HepG2 (cell line): ENCODE results near the gene CST11. TPM values are rescaled to one million over a fixed set of nuclear protein-coding genes. Genes with fewer than 3 reads are reported as not detected.

Experiments used
- ATAC-seq: fragments of 200-7000 bp; cut with Tn5 transposase; 3 replicates; pipeline ENCODE4 v1.9.1; 2020; ENCODE audit warnings: mild to moderate bottlenecking, moderate library complexity
- BruUV-seq: library from RNA; stranded (reverse); fragments of 400-500 nt; replicated peaks from 2 replicates; lab custom pipeline; 2021; lab: Mats Ljungman, UMichigan
- CTCF ChIA-PET: fragments of 300-600 bp; formaldehyde crosslinking; extraction: SDS; loops from one replicate; lab custom pipeline; 2021; ENCODE audit warnings: low total read pairs, inconsistent platforms, low intra/inter-chr PET ratio; lab: Yijun Ruan, JAX
- POLR2A ChIA-PET: fragments of 350-600 bp; sonication (Branson Sonifier 250); formaldehyde crosslinking; loops from one replicate; lab custom pipeline; 2020; ENCODE audit warnings: antibody characterized with exemption, inconsistent platforms; lab: Yijun Ruan, JAX
- DNase-seq: peaks from one replicate; pipeline ENCODE4 v3.0.0-alpha.2; 2015; ENCODE audit warnings: low spot score
- FAIRE-seq: peaks from 3 replicates; lab custom pipeline; 2011; peaks lifted over from hg19 to GRCh38; lab: Jason Lieb, UNC
- H2AFZ ChIP-seq: one replicate; pipeline ENCODE4 v1.6.1; 2011; ENCODE audit warnings: low read length, inconsistent platforms
- H3K27ac ChIP-seq: fragments of 300-600 bp; 3 replicates; pipeline ENCODE4 v1.8.0; 2011; ENCODE audit warnings: mixed run types, mild to moderate bottlenecking, mixed read lengths, low read length, inconsistent platforms; ENCODE audit not compliant: insufficient read depth; ENCODE audit errors: extremely low read length
- H3K27me3 ChIP-seq, 2 experiments: fragments of 200-600 bp in 1 of 2; 2 replicates in 1 of 2; 3 replicates in 1 of 2; pipeline versions ENCODE4 v1.6.0 to v1.8.0; 2011; ENCODE audit warnings: low read length in 2 of 2, mild to moderate bottlenecking in 2 of 2, moderate library complexity in 2 of 2, inconsistent platforms in 1 of 2; ENCODE audit not compliant: insufficient read depth in 2 of 2, control insufficient read depth in 1 of 2
- H3K36me3 ChIP-seq, 2 experiments: fragments of 200-600 bp in 1 of 2; replicated peaks in 1 of 2; 2 replicates in 1 of 2; 3 replicates in 1 of 2; pipeline versions ENCODE4 v1.5.1 to v1.8.0; 2011; ENCODE audit warnings: low read length in 2 of 2, inconsistent platforms in 1 of 2; ENCODE audit not compliant: insufficient read depth in 2 of 2, control insufficient read depth in 1 of 2
- H3K4me1 ChIP-seq: 2 replicates; pipeline ENCODE4 v1.5.1; 2012; ENCODE audit warnings: low read length, inconsistent platforms; ENCODE audit not compliant: insufficient read depth
- H3K4me2 ChIP-seq: 2 replicates; pipeline ENCODE4 v1.6.0; 2011; ENCODE audit warnings: low read depth, low read length, inconsistent platforms
- H3K4me3 ChIP-seq, 3 experiments: fragments of 200-600 bp in 1 of 3; sonication (generic), shearing (Covaris generic) in 1 of 3; replicated peaks in 1 of 3; 2 replicates each; pipeline ENCODE4 v1.5.1; 2011 to 2016; ENCODE audit warnings: low read length in 3 of 3, inconsistent platforms in 2 of 3, low read depth in 2 of 3, mild to moderate bottlenecking in 2 of 3, control low read depth in 1 of 3, mixed read lengths in 1 of 3; ENCODE audit not compliant: insufficient read depth in 1 of 3
- H3K79me2 ChIP-seq: one replicate; pipeline ENCODE4 v1.6.1; 2011; ENCODE audit warnings: low read length, inconsistent platforms; ENCODE audit not compliant: insufficient read depth
- H3K9ac ChIP-seq: 2 replicates; pipeline ENCODE4 v1.6.0; 2011; ENCODE audit warnings: mild to moderate bottlenecking, low read depth, low read length, inconsistent platforms; ENCODE audit not compliant: insufficient read depth
- H3K9me3 ChIP-seq: 2 replicates; pipeline ENCODE4 v1.5.1; 2012; ENCODE audit warnings: mild to moderate bottlenecking, low read length
- H4K20me1 ChIP-seq: 2 replicates; pipeline ENCODE4 v1.6.0; 2011; ENCODE audit warnings: inconsistent platforms, mild to moderate bottlenecking, low read length, moderate library complexity; ENCODE audit not compliant: insufficient read depth
- FOSL2 ChIP-seq: sonication (generic); formaldehyde crosslinking; IDR thresholded peaks from 2 replicates; pipeline ENCODE4 v1.4.0; 2020; ENCODE audit warnings: missing genetic modification reagents
- FOXJ3 ChIP-seq: sonication (generic); formaldehyde crosslinking; IDR thresholded peaks from 2 replicates; pipeline ENCODE4 v1.4.0; 2020; ENCODE audit warnings: missing genetic modification reagents, mild to moderate bottlenecking, borderline replicate concordance
- FOXP4 ChIP-seq: sonication (generic); formaldehyde crosslinking; IDR thresholded peaks from 2 replicates; pipeline ENCODE4 v1.4.0; 2020; ENCODE audit warnings: missing genetic modification reagents
- KLF16 ChIP-seq, 2 experiments: sonication (generic) in 1 of 2; formaldehyde crosslinking in 1 of 2; IDR thresholded peaks; 2 replicates each; pipeline versions ENCODE4 v1.6.1 to v1.8.0; 2016 to 2023; ENCODE audit warnings: missing genetic modification reagents in 2 of 2, missing compliant biosample characterization in 1 of 2
- MAX ChIP-seq: IDR thresholded peaks from 2 replicates; pipeline ENCODE4 v1.6.1; 2012; ENCODE audit warnings: inconsistent platforms
- MED1 ChIP-seq: sonication (generic); formaldehyde crosslinking; IDR thresholded peaks from 2 replicates; pipeline ENCODE4 v1.4.0; 2020; ENCODE audit warnings: missing genetic modification reagents
- MIER3 ChIP-seq: IDR thresholded peaks from 2 replicates; pipeline ENCODE4 v1.6.1; 2016; ENCODE audit warnings: missing compliant biosample characterization, borderline replicate concordance
- SMAD3 ChIP-seq: sonication (generic); formaldehyde crosslinking; IDR thresholded peaks from 2 replicates; pipeline ENCODE4 v1.4.0; 2020; ENCODE audit warnings: missing genetic modification reagents
- SOX5 ChIP-seq: IDR thresholded peaks from 2 replicates; pipeline ENCODE4 v1.6.1; 2016; ENCODE audit warnings: borderline replicate concordance
- TGIF2 ChIP-seq: IDR thresholded peaks from 2 replicates; pipeline ENCODE4 v1.6.1; 2016; ENCODE audit warnings: control low read depth, missing compliant biosample characterization
- TSC22D2 ChIP-seq: sonication (generic); formaldehyde crosslinking; IDR thresholded peaks from 2 replicates; pipeline ENCODE4 v1.5.1; 2020; ENCODE audit warnings: missing genetic modification reagents, mild to moderate bottlenecking, borderline replicate concordance
- ZBTB3 ChIP-seq: sonication (generic); formaldehyde crosslinking; IDR thresholded peaks from 2 replicates; pipeline ENCODE4 v1.4.0; 2020; ENCODE audit warnings: low read depth, mild to moderate bottlenecking, moderate library complexity, missing genetic modification reagents, borderline replicate concordance
- ZFP41 ChIP-seq: sonication (generic); formaldehyde crosslinking; IDR thresholded peaks from 2 replicates; pipeline ENCODE4 v1.4.0; 2020; ENCODE audit warnings: mild to moderate bottlenecking, missing genetic modification reagents, borderline replicate concordance
- ZKSCAN8 ChIP-seq: IDR thresholded peaks from 2 replicates; pipeline ENCODE4 v1.6.1; 2016; ENCODE audit warnings: borderline replicate concordance, missing genetic modification reagents, missing compliant biosample characterization
- ZNF776 ChIP-seq: sonication (generic); formaldehyde crosslinking; IDR thresholded peaks from 2 replicates; pipeline ENCODE4 v1.4.0; 2020; ENCODE audit warnings: mild to moderate bottlenecking, missing genetic modification reagents
- ZSCAN9 ChIP-seq: IDR thresholded peaks from 2 replicates; pipeline ENCODE4 v1.6.1; 2016; ENCODE audit warnings: borderline replicate concordance
- WGBS: methylation state at CpG from one replicate; pipeline ENCODE4 v1.1.6; 2017; ENCODE audit warnings: low lambda C conversion rate; 5-methylcytosine and 5-hydroxymethylcytosine counted together
- in situ Hi-C: cut with HindIII; loops from 2 replicates; pipeline ENCODE4 v1.10.0; 2017; ENCODE audit warnings: low pct_unique_long_range_greater_than_20kb; ENCODE audit not compliant: extremely low pct_ligation_motif_present
- intact Hi-C: fragments of 100-400 bp; cut with micrococcal nuclease; formaldehyde crosslinking; loops from one replicate; pipeline ENCODE4 v1.10.0; 2022; ENCODE audit not compliant: unreplicated experiment
- polyA plus RNA-seq, 8 experiments: library from polyadenylated mRNA; depleted of rRNA in 3 of 8; stranded (reverse) in 7 of 8; unstranded in 1 of 8; fragments of >200 nt; fragmentation: Illumina TruSeq in 4 of 8; extraction: Trizol in 4 of 8; gene quantifications; 2 replicates each; pipeline versions ENCODE4 v1.2.1 to v1.2.3, GENCODE V29; 2011 to 2016; ENCODE audit warnings: low read depth in 4 of 8, missing spikeins in 1 of 8, mixed read lengths in 1 of 8; ENCODE audit not compliant: insufficient read depth in 1 of 8
- total RNA-seq, 5 experiments: library from RNA; depleted of rRNA; stranded (reverse); fragments of >200 nt; fragmentation: Illumina TruSeq; extraction: Trizol; gene quantifications; 2 replicates each; pipeline ENCODE4 v1.2.3, GENCODE V29; 2016; ENCODE audit warnings: low read depth in 1 of 5
- TF ChIP-seq, protein P1 (sequence below): fragments of 450-650 bp; IDR thresholded peaks from 2 replicates; pipeline ENCODE4 v1.6.1; 2016
- TF ChIP-seq, protein P2 (sequence below): sonication (generic); formaldehyde crosslinking; IDR thresholded peaks from 2 replicates; pipeline ENCODE4 v1.8.0; 2022; ENCODE audit warnings: low read depth, missing genetic modification reagents
- TF ChIP-seq, protein P3 (sequence below): IDR thresholded peaks from 2 replicates; pipeline ENCODE4 v1.6.1; 2016; ENCODE audit warnings: control low read depth

CST11 gene
- total and polyA plus RNA-seq, 2 of the 13 experiments (the other 11 are each of a cell fraction or from before 2014, with no cell fraction given), result not detected

- Histone ChIP-seq H4K20me1 (peaks cover 43% of the 10 kb centered on the region), H3K36me3 (peaks cover 0 to 4% of the 10 kb centered on the region in 2 experiments; a peak in 2 of 5 replicates), H3K27me3 (no peaks in the 10 kb centered on the region), H3K4me1 (peaks cover 65% of the 10 kb centered on the region), H3K9me3 (no peaks in the 10 kb centered on the region), H3K9ac (no peak overlapping the region), H3K27ac (no peak overlapping the region), H3K4me2 (no peak overlapping the region), H3K79me2 (peaks cover 99% of the 10 kb centered on the region), H3K4me3 (no peak overlapping the region), H2AFZ (no peak overlapping the region)
- WGBS, result 33% methylated on average over 1 of the region's 1 CpG
- BruUV-seq, result no TSS peak
- in situ Hi-C loops, result no loop called here
- DNase-seq (peak; percentile 70), FAIRE-seq (no peak), ATAC-seq (peak; percentile 89)
- POLR2A ChIA-PET, result interaction anchor here (1.2 to 1.7 kb wide), 2 partner anchors 9 to 62 kb away, joined by 3 to 8 read pairs; partner anchors contain the start of gene NAPB
- CTCF ChIA-PET, result no interaction called here
- intact Hi-C loops, result no loop called here
- 0 out of 2 replicates have a peak, but pooled peaks have one; percentile 54 for TF ChIP-seq MIER3 (CRISPR knock-in tag)
- TF ChIP-seq, protein P1, sequence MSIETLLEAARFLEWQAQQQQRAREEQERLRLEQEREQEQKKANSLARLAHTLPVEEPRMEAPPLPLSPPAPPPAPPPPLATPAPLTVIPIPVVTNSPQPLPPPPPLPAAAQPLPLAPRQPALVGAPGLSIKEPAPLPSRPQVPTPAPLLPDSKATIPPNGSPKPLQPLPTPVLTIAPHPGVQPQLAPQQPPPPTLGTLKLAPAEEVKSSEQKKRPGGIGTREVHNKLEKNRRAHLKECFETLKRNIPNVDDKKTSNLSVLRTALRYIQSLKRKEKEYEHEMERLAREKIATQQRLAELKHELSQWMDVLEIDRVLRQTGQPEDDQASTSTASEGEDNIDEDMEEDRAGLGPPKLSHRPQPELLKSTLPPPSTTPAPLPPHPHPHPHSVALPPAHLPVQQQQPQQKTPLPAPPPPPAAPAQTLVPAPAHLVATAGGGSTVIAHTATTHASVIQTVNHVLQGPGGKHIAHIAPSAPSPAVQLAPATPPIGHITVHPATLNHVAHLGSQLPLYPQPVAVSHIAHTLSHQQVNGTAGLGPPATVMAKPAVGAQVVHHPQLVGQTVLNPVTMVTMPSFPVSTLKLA, result peak; percentile 55; the same call in 1 of the 2 replicates
- TF ChIP-seq MED1 (CRISPR knock-in tag), result peak; percentile 45; the same call in 1 of the 2 replicates
- TF ChIP-seq FOXP4 (CRISPR knock-in tag), result peak; percentile 64; the same call in 1 of the 2 replicates
- peak; percentile 49; the same call in 1 of the 2 replicates for TF ChIP-seq SOX5 (CRISPR knock-in tag)
- 0 out of 2 replicates have a peak, but pooled peaks have one; percentile 31 for TF ChIP-seq TSC22D2 (CRISPR knock-in tag)
- TF ChIP-seq FOSL2 (CRISPR knock-in tag), result peak; percentile 47
- no peak for TF ChIP-seq ZNF776 (CRISPR knock-in tag)
- 0 out of 2 replicates have a peak, but pooled peaks have one; percentile 24 for TF ChIP-seq ZBTB3 (CRISPR knock-in tag)
- TF ChIP-seq, protein P2, sequence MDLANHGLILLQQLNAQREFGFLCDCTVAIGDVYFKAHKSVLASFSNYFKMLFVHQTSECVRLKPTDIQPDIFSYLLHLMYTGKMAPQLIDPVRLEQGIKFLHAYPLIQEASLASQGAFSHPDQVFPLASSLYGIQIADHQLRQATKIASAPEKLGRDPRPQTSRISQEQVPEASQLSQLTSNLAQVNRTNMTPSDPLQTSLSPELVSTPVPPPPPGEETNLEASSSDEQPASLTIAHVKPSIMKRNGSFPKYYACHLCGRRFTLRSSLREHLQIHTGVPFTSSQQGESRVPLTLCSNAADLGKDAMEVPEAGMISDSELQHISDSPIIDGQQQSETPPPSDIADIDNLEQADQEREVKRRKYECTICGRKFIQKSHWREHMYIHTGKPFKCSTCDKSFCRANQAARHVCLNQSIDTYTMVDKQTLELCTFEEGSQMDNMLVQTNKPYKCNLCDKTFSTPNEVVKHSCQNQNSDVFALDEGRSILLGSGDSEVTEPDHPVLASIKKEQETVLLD (CRISPR knock-in tag), result no peak
- TF ChIP-seq, protein P3, sequence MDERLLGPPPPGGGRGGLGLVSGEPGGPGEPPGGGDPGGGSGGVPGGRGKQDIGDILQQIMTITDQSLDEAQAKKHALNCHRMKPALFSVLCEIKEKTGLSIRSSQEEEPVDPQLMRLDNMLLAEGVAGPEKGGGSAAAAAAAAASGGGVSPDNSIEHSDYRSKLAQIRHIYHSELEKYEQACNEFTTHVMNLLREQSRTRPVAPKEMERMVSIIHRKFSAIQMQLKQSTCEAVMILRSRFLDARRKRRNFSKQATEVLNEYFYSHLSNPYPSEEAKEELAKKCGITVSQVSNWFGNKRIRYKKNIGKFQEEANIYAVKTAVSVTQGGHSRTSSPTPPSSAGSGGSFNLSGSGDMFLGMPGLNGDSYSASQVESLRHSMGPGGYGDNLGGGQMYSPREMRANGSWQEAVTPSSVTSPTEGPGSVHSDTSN, result no peak
- TF ChIP-seq MAX, result peak; percentile 60
- TF ChIP-seq SMAD3 (CRISPR knock-in tag), result 0 out of 2 replicates have a peak, but pooled peaks have one; percentile 37
- peak; percentile 60; the same call in 1 of the 2 replicates for TF ChIP-seq TGIF2
- TF ChIP-seq KLF16 (CRISPR knock-in tag; IDR thresholded peaks at IDR 0.05), result 0 out of 4 replicates have a peak, but pooled peaks of 1 of the 2 experiments have one; percentile 45
- TF ChIP-seq FOXJ3, result peak; percentile 22; the same call in 1 of the 2 replicates
- peak; percentile 77; the same call in 1 of the 2 replicates for TF ChIP-seq ZKSCAN8 (CRISPR knock-in tag)
- TF ChIP-seq ZFP41 (CRISPR knock-in tag), result no peak
- TF ChIP-seq ZSCAN9, result peak; percentile 85; the same call in 1 of the 2 replicates
Observed at GRCh38 chr20:23412026-23412425, 40.6 kb downstream of the CST11 start.
